ENCODE data around the gene STXBP5L. TPM values are rescaled to one million over a fixed set of nuclear protein-coding genes. Genes with fewer than 3 reads are reported as not detected.

STXBP5L gene
- total and polyA plus RNA-seq, 12 donors = not detected

GRCh38 chr3:120982608-120983320, 74.8 kb downstream of the STXBP5L start:
- no peak for TF ChIP-seq CTCF (IDR thresholded peaks at IDR 0.05)
- intact Hi-C loops (cut with DNase I) = loop anchor here in 1 of 10 donors (10.0 kb wide), 1 partner anchor 62 kb away; no protein-coding TSS in a partner anchor

GRCh38 chr3:120983321-120983665, 75.3 kb downstream of the STXBP5L start:
- Histone ChIP-seq H3K4me1 (no peaks in the 10 kb centered on the region), H3K9me3 (peaks cover 0 to 35% (median 6%) of the 10 kb centered on the region in 11 donors), H3K27ac (no peak overlapping the region), H3K36me3 (no peaks in the 10 kb centered on the region), H3K27me3 (no peaks in the 10 kb centered on the region), H3K4me3 (no peak overlapping the region)
- intact Hi-C loops (cut with DNase I) = loop anchor here in 1 of 10 donors (10.0 kb wide), 1 partner anchor 62 kb away; no protein-coding TSS in a partner anchor
- no peak for ATAC-seq
- TF ChIP-seq CTCF (IDR thresholded peaks at IDR 0.05) = no peak
- 19 to 50% methylated on average over 1 of the region's 1 CpG for WGBS, 2 donors
- no peak for DNase-seq

More at GRCh38 chr3:120982608-120983320, 74.8 kb downstream of the STXBP5L start:
- no peak for ATAC-seq
- no peaks in the 10 kb centered on the region for H3K4me1 ChIP-seq
- H3K27me3 ChIP-seq = no peaks in the 10 kb centered on the region
- H3K4me3 ChIP-seq = no peak overlapping the region
- WGBS, 2 donors = 69 to 83% methylated on average over 3 of the region's 3 CpGs
- H3K27ac ChIP-seq = no peak overlapping the region
- H3K9me3 ChIP-seq = peaks cover 0 to 35% (median 6%) of the 10 kb centered on the region in 11 donors
- H3K36me3 ChIP-seq = no peaks in the 10 kb centered on the region
- no peak for DNase-seq

- ATAC-seq = no peak
- 15 to 17% methylated on average over 2 of the region's 2 CpGs for WGBS, 2 donors
- intact Hi-C loops (cut with DNase I) = loop anchor here in 1 of 10 donors (10.0 kb wide), 1 partner anchor 61 kb away; no protein-coding TSS in a partner anchor
- no peak for DNase-seq
- TF ChIP-seq CTCF (IDR thresholded peaks at IDR 0.05) = no peak
- no peaks in the 10 kb centered on the region for H3K4me1 ChIP-seq
- H3K4me3 ChIP-seq = no peak overlapping the region
- peaks cover 0 to 35% (median 6%) of the 10 kb centered on the region in 11 donors for H3K9me3 ChIP-seq
- no peak overlapping the region for H3K27ac ChIP-seq
- no peaks in the 10 kb centered on the region for H3K27me3 ChIP-seq
- no peaks in the 10 kb centered on the region for H3K36me3 ChIP-seq
Observed at GRCh38 chr3:120983841-120984240, 75.8 kb downstream of the STXBP5L start.

- Histone ChIP-seq H3K9me3 (peaks cover 0 to 28% (median 6%) of the 10 kb centered on the region in 11 donors), H3K4me1 (no peaks in the 10 kb centered on the region), H3K27ac (no peak overlapping the region), H3K4me3 (no peak overlapping the region), H3K36me3 (no peaks in the 10 kb centered on the region), H3K27me3 (no peaks in the 10 kb centered on the region)
- DNase-seq (no peak), ATAC-seq (no peak)
- intact Hi-C loops (cut with DNase I) = loop anchor here in 1 of 10 donors (10.0 kb wide), 1 partner anchor 60 kb away; no protein-coding TSS in a partner anchor
- TF ChIP-seq CTCF (IDR thresholded peaks at IDR 0.05) = no peak
- 60 to 68% methylated on average over 1 of the region's 1 CpG for WGBS, 2 donors
Observed at GRCh38 chr3:120985242-120985641, 77.2 kb downstream of the STXBP5L start.
